Activated CD8-positive, alpha-beta T cell treated with anti-CD3 and anti-CD28 coated beads, Interleukin-2, amount 10 ng/mL, durations not matched to agents 7 days and 5 days (primary cell): Measurements from ENCODE around the gene CLIP1. TPM values are rescaled to one million over a fixed set of nuclear protein-coding genes. Genes with fewer than 3 reads are reported as not detected.

Experiments used
- ATAC-seq: fragments of 150-1000 bp; cut with Tn5 transposase; one replicate; pipeline ENCODE4 v1.10.0; 2021; ENCODE audit warnings: moderate library complexity
- CTCF ChIA-PET: fragments of 350-600 bp; sonication (Branson Sonifier 250); formaldehyde crosslinking; loops from one replicate; lab custom pipeline; 2021; ENCODE audit warnings: antibody characterized with exemption; lab: Charles Lee
- POLR2A ChIA-PET: fragments of 350-600 bp; sonication (Branson Sonifier 250); formaldehyde crosslinking; loops from one replicate; lab custom pipeline; 2021; ENCODE audit warnings: antibody characterized with exemption; lab: Charles Lee
- DNase-seq: peaks from one replicate; pipeline ENCODE4 v3.0.0-alpha.2; 2020
- H3K27ac Mint-ChIP-seq: one replicate; pipeline ENCODE4 v1.8.0; 2021; ENCODE audit warnings: mild to moderate bottlenecking, mixed read lengths
- H3K27me3 Mint-ChIP-seq: one replicate; pipeline ENCODE4 v1.8.0; 2021; ENCODE audit warnings: low read depth, mixed read lengths
- H3K36me3 Mint-ChIP-seq: one replicate; pipeline ENCODE4 v1.8.0; 2021; ENCODE audit warnings: low read depth, mixed read lengths
- H3K4me1 Mint-ChIP-seq: one replicate; pipeline ENCODE4 v1.8.0; 2021; ENCODE audit warnings: low read depth, mixed read lengths
- H3K4me3 Mint-ChIP-seq: one replicate; pipeline ENCODE4 v1.8.0; 2021; ENCODE audit warnings: mild to moderate bottlenecking, mixed read lengths
- H3K9me3 Mint-ChIP-seq: one replicate; pipeline ENCODE4 v1.8.0; 2022; ENCODE audit warnings: mixed read lengths; ENCODE audit not compliant: insufficient read depth
- total RNA-seq, 2 experiments: library from RNA; stranded (reverse); gene quantifications; one replicate each; pipeline ENCODE4 v1.2.3, GENCODE V29; 2021

The CLIP1 gene
- total RNA-seq, 2 experiments from 2014 or later = 61.4 to 63.2 TPM

DNA sequence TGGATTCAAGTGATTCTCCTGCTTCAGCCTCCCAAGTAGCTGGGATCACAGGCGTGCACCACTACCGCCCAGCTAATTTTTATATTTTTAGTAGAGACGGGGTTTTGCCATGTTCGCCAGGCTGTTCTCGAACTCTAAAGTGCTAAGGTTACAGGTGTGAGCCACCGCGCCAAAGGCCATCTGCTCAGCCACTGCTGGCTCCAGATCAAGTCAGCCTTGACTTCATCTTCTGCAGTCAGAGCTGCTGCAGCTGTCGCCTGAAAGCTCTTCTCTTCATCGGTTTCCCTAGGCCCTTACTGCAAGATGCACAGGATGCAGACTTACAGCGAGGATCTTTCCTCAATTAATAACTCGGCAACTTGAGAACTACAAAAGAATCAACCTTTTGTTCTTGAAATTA is 66.8 kb downstream of the CLIP1 start:
- Mint-ChIP-seq H3K36me3 (peaks cover 42% of the 10 kb centered on the region), H3K9me3 (no peaks in the 10 kb centered on the region), H3K4me1 (peaks cover 16% of the 10 kb centered on the region), H3K27me3 (no peaks in the 10 kb centered on the region), H3K4me3 (no peak overlapping the region), H3K27ac (no peak overlapping the region)
- POLR2A ChIA-PET = no interaction called here
- CTCF ChIA-PET = interaction anchor here (0.7 to 4.0 kb wide), 31 partner anchors 9 to 1346 kb away, joined by 3 to 44 read pairs (median 4); partner anchors contain the start of gene DIABLO
- no peak for DNase-seq
- ATAC-seq = no peak

- ATAC-seq (no peak), DNase-seq (no peak)
- Mint-ChIP-seq H3K9me3 (no peaks in the 10 kb centered on the region), H3K36me3 (peaks cover 40% of the 10 kb centered on the region), H3K4me1 (peaks cover 16% of the 10 kb centered on the region), H3K4me3 (no peak overlapping the region), H3K27ac (no peak overlapping the region), H3K27me3 (no peaks in the 10 kb centered on the region)
- ChIA-PET POLR2A (interaction anchor here (0.6 kb wide), 2 partner anchors 189 to 482 kb away, joined by 3 to 6 read pairs; no protein-coding TSS in a partner anchor), CTCF (interaction anchor here (0.7 to 4.0 kb wide), 25 partner anchors 9 to 164 kb away, joined by 3 to 44 read pairs (median 4); partner anchors contain the start of gene DIABLO)
Observed at GRCh38 chr12:122354958-122355641, 67.4 kb downstream of the CLIP1 start.

GRCh38 chr12:122352394-122352793 is 70.1 kb downstream of the CLIP1 start:
- ChIA-PET CTCF (no interaction called here), POLR2A (no interaction called here)
- Mint-ChIP-seq H3K36me3 (peaks cover 34% of the 10 kb centered on the region), H3K9me3 (no peaks in the 10 kb centered on the region), H3K4me3 (no peak overlapping the region), H3K27ac (peak overlapping the region; percentile 60), H3K4me1 (peaks cover 16% of the 10 kb centered on the region), H3K27me3 (no peaks in the 10 kb centered on the region)
- no peak for ATAC-seq
- DNase-seq = peak; percentile 26

DNA sequence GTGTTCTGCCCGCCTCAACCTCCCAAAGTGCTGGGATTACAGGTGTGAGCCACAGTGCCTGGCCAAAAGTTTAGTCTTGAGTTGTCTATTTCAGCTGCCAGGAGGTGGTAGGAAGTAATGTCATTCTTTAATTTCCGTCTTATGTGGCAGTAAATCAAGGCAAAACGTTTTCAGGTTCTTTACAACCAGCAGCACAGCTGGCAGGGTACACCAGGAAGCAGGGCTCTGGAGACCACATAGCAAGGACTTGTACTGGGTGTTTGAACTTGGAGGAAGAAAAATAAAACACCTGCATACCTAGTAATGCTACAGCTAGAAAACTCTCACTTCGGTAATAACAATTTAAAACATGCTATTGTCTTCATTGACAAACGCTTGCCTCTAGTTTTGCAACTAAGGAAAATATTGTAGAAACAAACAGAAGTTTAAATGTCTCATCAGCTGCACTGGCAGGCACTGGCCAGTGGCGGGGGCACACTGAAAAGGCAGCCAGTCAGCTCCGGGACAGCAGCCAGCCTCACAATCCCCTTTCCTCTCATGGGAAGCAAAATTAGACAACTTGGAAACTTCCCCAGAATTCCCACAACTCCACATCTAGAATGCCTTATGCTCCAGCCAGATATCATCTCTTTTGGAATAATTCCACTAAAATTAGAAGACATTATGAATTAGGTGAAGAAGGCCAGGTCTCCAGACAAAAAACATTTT is 72.2 kb downstream of the CLIP1 start:
- Mint-ChIP-seq H3K27me3 (no peaks in the 10 kb centered on the region), H3K27ac (no peak overlapping the region), H3K4me1 (peaks cover 11% of the 10 kb centered on the region), H3K36me3 (peaks cover 27% of the 10 kb centered on the region), H3K4me3 (no peak overlapping the region), H3K9me3 (no peaks in the 10 kb centered on the region)
- DNase-seq = no peak
- ATAC-seq = no peak
- CTCF ChIA-PET = interaction anchor here (0.9 to 1.5 kb wide), 5 partner anchors 9 to 122 kb away, joined by 3 to 4 read pairs (median 3); no protein-coding TSS in a partner anchor
- POLR2A ChIA-PET = no interaction called here

DNA sequence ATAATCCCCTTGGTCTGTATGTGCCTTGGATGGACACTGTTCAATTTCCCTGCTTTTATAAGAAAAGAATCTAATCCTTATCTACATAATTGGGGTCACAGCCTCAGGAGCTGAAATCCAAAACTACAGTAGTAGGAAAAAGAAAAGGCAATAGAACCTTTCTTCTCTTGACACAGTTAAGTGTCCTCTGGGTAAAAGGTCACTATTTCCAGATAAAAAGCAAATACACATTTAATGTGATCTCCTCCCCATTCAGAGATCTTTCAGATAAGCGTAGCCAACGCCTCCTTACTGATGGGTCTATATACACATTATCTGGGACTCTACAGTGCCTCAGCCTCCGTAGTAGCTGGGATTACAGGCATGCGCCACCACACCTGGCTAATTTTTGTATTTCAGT is 73.4 kb downstream of the CLIP1 start:
- ATAC-seq = no peak
- ChIA-PET CTCF (interaction anchor here (1.8 kb wide), 1 partner anchor 13 kb away, joined by 10 read pairs; no protein-coding TSS in a partner anchor), POLR2A (no interaction called here)

GRCh38 chr12:122348505-122348904 is 74.0 kb downstream of the CLIP1 start:
- Mint-ChIP-seq H3K9me3 (no peaks in the 10 kb centered on the region), H3K4me1 (peaks cover 11% of the 10 kb centered on the region), H3K36me3 (peaks cover 17% of the 10 kb centered on the region), H3K4me3 (no peak overlapping the region), H3K27ac (no peak overlapping the region), H3K27me3 (no peaks in the 10 kb centered on the region)
- CTCF ChIA-PET = interaction anchor here (1.8 kb wide), 1 partner anchor 12 kb away, joined by 10 read pairs; no protein-coding TSS in a partner anchor
- ATAC-seq (no peak), DNase-seq (no peak)
- POLR2A ChIA-PET = no interaction called here

More for the DNA sequence above, 73.4 kb downstream of the CLIP1 start:
- Mint-ChIP-seq H3K36me3 (peaks cover 17% of the 10 kb centered on the region), H3K9me3 (no peaks in the 10 kb centered on the region), H3K4me3 (no peak overlapping the region), H3K4me1 (peaks cover 11% of the 10 kb centered on the region), H3K27ac (no peak overlapping the region), H3K27me3 (no peaks in the 10 kb centered on the region)
- DNase-seq = no peak

- ATAC-seq (no peak), DNase-seq (no peak)
- H3K27me3 Mint-ChIP-seq = no peaks in the 10 kb centered on the region
- H3K4me3 Mint-ChIP-seq = no peak overlapping the region
- POLR2A ChIA-PET = no interaction called here
- no peaks in the 10 kb centered on the region for H3K4me1 Mint-ChIP-seq
- CTCF ChIA-PET = interaction anchor here (1.5 kb wide), 1 partner anchor 10 kb away, joined by 7 read pairs; no protein-coding TSS in a partner anchor
- H3K9me3 Mint-ChIP-seq = no peaks in the 10 kb centered on the region
- H3K27ac Mint-ChIP-seq = no peak overlapping the region
- H3K36me3 Mint-ChIP-seq = peaks cover 10% of the 10 kb centered on the region
Observed at GRCh38 chr12:122346054-122346453, 76.4 kb downstream of the CLIP1 start.

- no peak overlapping the region for H3K27ac Mint-ChIP-seq
- H3K36me3 Mint-ChIP-seq = peaks cover 15% of the 10 kb centered on the region
- ChIA-PET CTCF (interaction anchor here (5.4 kb wide), 1 partner anchor 10 kb away, joined by 41 read pairs; no protein-coding TSS in a partner anchor), POLR2A (no interaction called here)
- no peak overlapping the region for H3K4me3 Mint-ChIP-seq
- no peaks in the 10 kb centered on the region for H3K9me3 Mint-ChIP-seq
- H3K27me3 Mint-ChIP-seq = no peaks in the 10 kb centered on the region
- H3K4me1 Mint-ChIP-seq = no peaks in the 10 kb centered on the region
- ATAC-seq = no peak
- no peak for DNase-seq
Observed at GRCh38 chr12:122345042-122345441, 77.4 kb downstream of the CLIP1 start.

GRCh38 chr12:122336015-122336946 is 86.2 kb downstream of the CLIP1 start:
- H3K9me3 Mint-ChIP-seq = no peaks in the 10 kb centered on the region
- no peaks in the 10 kb centered on the region for H3K27me3 Mint-ChIP-seq
- no peak overlapping the region for H3K4me3 Mint-ChIP-seq
- H3K36me3 Mint-ChIP-seq = peaks cover 31% of the 10 kb centered on the region
- peak overlapping the region; percentile 71 for H3K27ac Mint-ChIP-seq
- ChIA-PET CTCF (interaction anchor here (0.6 to 3.7 kb wide), 17 partner anchors 8 to 146 kb away, joined by 3 to 44 read pairs (median 4); no protein-coding TSS in a partner anchor), POLR2A (interaction anchor here (0.5 kb wide), 1 partner anchor 109 kb away, joined by 3 read pairs; no protein-coding TSS in a partner anchor)
- peak; percentile 58 for ATAC-seq
- peaks cover 13% of the 10 kb centered on the region for H3K4me1 Mint-ChIP-seq
- peak; percentile 63 for DNase-seq

DNA sequence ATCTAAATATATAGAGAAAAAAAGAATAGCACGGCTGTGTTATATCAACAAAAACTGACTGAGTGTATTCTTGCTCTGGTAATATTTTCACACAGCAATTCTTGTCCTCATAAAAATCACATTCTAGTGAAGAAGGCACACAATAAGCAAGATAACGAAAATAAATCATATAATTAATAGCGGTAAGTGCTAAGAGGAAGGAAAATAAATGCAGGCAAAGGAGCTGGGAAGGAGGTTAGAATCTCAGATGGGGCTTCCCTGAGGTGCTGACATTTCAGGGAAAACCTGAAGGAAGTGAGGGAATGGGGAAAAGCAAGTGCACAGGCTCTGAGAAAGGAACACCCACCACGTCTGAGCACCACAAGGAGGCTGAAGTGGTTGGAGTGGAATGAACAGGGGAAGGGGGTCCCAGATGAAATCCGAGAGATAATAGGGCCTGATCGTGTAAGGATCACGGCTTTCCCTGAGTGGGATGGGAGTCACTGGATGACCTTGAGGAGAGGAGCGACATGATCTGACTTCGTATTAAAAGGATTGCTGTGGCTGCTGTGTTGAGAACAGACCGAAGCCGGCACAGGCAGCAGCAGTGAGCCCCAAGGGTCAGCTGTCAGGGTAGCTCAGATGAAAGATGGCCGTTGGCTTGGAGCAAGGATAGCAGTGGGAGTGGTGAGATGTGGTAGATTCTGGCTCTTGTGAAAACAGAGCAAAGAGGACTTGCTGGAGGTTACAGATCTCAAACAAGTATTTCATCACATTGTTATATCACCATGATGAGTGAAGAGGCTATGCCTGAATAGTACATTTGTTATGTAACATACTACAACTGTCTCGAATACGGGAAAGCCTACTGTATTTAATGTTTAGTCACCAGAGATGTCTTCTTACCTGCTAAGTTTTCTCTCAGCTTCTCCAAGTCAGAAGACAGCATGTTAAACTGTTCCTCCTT is 89.1 kb downstream of the CLIP1 start:
- peaks cover 13% of the 10 kb centered on the region for H3K4me1 Mint-ChIP-seq
- CTCF ChIA-PET = interaction anchor here (0.7 to 3.7 kb wide), 5 partner anchors 9 to 66 kb away, joined by 3 to 44 read pairs (median 3); no protein-coding TSS in a partner anchor
- DNase-seq (no peak), ATAC-seq (no peak)
- H3K9me3 Mint-ChIP-seq = no peaks in the 10 kb centered on the region
- POLR2A ChIA-PET = no interaction called here
- H3K27me3 Mint-ChIP-seq = no peaks in the 10 kb centered on the region
- H3K36me3 Mint-ChIP-seq = peaks cover 19% of the 10 kb centered on the region
- no peak overlapping the region for H3K27ac Mint-ChIP-seq
- H3K4me3 Mint-ChIP-seq = no peak overlapping the region
